Measurements from ENCODE around the gene THRA.

Gene THRA

GRCh38 chr17:40090237-40091119, 27.7 kb downstream of the THRA start:
- peaks cover 21 to 80% (median 47%) of the 10 kb centered on the region in 4 experiments for H3K36me3 ChIP-seq (ENCODE audit: control insufficient read depth in 4 of 4, insufficient read depth in 4 of 4, low read length in 3 of 4)
- DNase-seq, result no peak
- POLR2A ChIA-PET, result no interaction called here

GRCh38 chr17:40091691-40092397, 29.1 kb downstream of the THRA start:
- no peaks in the 10 kb centered on the region for H3K27me3 ChIP-seq (replicated peaks in 2 of 5; ENCODE audit: control insufficient read depth in 4 of 5, insufficient read depth in 5 of 5, low read length in 4 of 5)
- no peak overlapping the region for H3K4me3 ChIP-seq (ENCODE audit: control insufficient read depth in 1 of 7, extremely low read depth in 1 of 7, insufficient read depth in 4 of 7, low read depth in 2 of 7, low read length in 6 of 7)
- DNase-seq, result no peak
- no peaks in the 10 kb centered on the region for H3K9me3 ChIP-seq (ENCODE audit: control extremely low read depth in 1 of 5, control insufficient read depth in 4 of 5, insufficient read depth in 2 of 5, low read depth in 1 of 5, low read length in 4 of 5)
- peaks cover 14 to 79% (median 50%) of the 10 kb centered on the region in 4 experiments for H3K36me3 ChIP-seq (ENCODE audit: control insufficient read depth in 4 of 4, insufficient read depth in 4 of 4, low read length in 3 of 4)
- peaks cover 0 to 15% (median 9%) of the 10 kb centered on the region in 4 experiments for H3K4me1 ChIP-seq (ENCODE audit: control extremely low read depth in 1 of 4, control insufficient read depth in 4 of 4, insufficient read depth in 4 of 4, low read length in 3 of 4)
- WGBS (ENCODE audit: insufficient coverage), result 100% methylated on average over 7 of the region's 18 CpGs
- CTCF ChIA-PET, result interaction anchor here (1.4 kb wide), 1 partner anchor 21 kb away, joined by 3 read pairs; no protein-coding TSS in a partner anchor
- no peak overlapping the region for H3K27ac ChIP-seq (ENCODE audit: insufficient read depth in 1 of 2, low read depth in 1 of 2, low read length in 2 of 2, poor library complexity in 1 of 2, severe bottlenecking in 2 of 2)
- POLR2A ChIA-PET, result no interaction called here

More at GRCh38 chr17:40090237-40091119, 27.7 kb downstream of the THRA start:
- Histone ChIP-seq H3K4me1 (ENCODE audit: control extremely low read depth in 1 of 4, control insufficient read depth in 4 of 4, insufficient read depth in 4 of 4, low read length in 3 of 4) (peaks cover 0 to 1% (median 0%) of the 10 kb centered on the region in 4 experiments), H3K4me3 (ENCODE audit: control insufficient read depth in 1 of 7, extremely low read depth in 1 of 7, insufficient read depth in 4 of 7, low read depth in 2 of 7, low read length in 6 of 7) (no peak overlapping the region), H3K9me3 (ENCODE audit: control extremely low read depth in 1 of 5, control insufficient read depth in 4 of 5, insufficient read depth in 2 of 5, low read depth in 1 of 5, low read length in 4 of 5) (no peaks in the 10 kb centered on the region), H3K27me3 (replicated peaks in 2 of 5; ENCODE audit: control insufficient read depth in 4 of 5, insufficient read depth in 5 of 5, low read length in 4 of 5) (no peaks in the 10 kb centered on the region), H3K27ac (ENCODE audit: insufficient read depth in 1 of 2, low read depth in 1 of 2, low read length in 2 of 2, poor library complexity in 1 of 2, severe bottlenecking in 2 of 2) (no peak overlapping the region)
- CTCF ChIA-PET, result interaction anchor here (0.6 to 1.4 kb wide), 10 partner anchors 10 to 77 kb away, joined by 3 to 5 read pairs (median 3); partner anchors contain the start of gene NR1D1
- WGBS (ENCODE audit: insufficient coverage), result 98% methylated on average over 10 of the region's 14 CpGs

GRCh38 chr17:40092581-40092980, 29.8 kb downstream of the THRA start:
- DNase-seq, result no peak
- H3K27ac ChIP-seq (ENCODE audit: insufficient read depth in 1 of 2, low read depth in 1 of 2, low read length in 2 of 2, poor library complexity in 1 of 2, severe bottlenecking in 2 of 2), result no peak overlapping the region
- ChIA-PET CTCF (interaction anchor here (1.8 to 2.9 kb wide), 2 partner anchors 17 to 20 kb away, joined by 4 to 13 read pairs; no protein-coding TSS in a partner anchor), POLR2A (no interaction called here)
- H3K9me3 ChIP-seq (ENCODE audit: control extremely low read depth in 1 of 5, control insufficient read depth in 4 of 5, insufficient read depth in 2 of 5, low read depth in 1 of 5, low read length in 4 of 5), result no peaks in the 10 kb centered on the region
- no peaks in the 10 kb centered on the region for H3K27me3 ChIP-seq (replicated peaks in 2 of 5; ENCODE audit: control insufficient read depth in 4 of 5, insufficient read depth in 5 of 5, low read length in 4 of 5)
- H3K36me3 ChIP-seq (ENCODE audit: control insufficient read depth in 4 of 4, insufficient read depth in 4 of 4, low read length in 3 of 4), result peaks cover 8 to 79% (median 50%) of the 10 kb centered on the region in 4 experiments
- H3K4me1 ChIP-seq (ENCODE audit: control extremely low read depth in 1 of 4, control insufficient read depth in 4 of 4, insufficient read depth in 4 of 4, low read length in 3 of 4), result peaks cover 0 to 21% (median 13%) of the 10 kb centered on the region in 4 experiments
- WGBS (ENCODE audit: insufficient coverage), result no CpG with 5 or more reads among the region's 3 CpGs
- H3K4me3 ChIP-seq (ENCODE audit: control insufficient read depth in 1 of 7, extremely low read depth in 1 of 7, insufficient read depth in 4 of 7, low read depth in 2 of 7, low read length in 6 of 7), result no peak overlapping the region

- CTCF ChIA-PET, result interaction anchor here (0.6 to 2.9 kb wide), 6 partner anchors 8 to 78 kb away, joined by 3 to 13 read pairs (median 4); no protein-coding TSS in a partner anchor
- no peaks in the 10 kb centered on the region for H3K27me3 ChIP-seq (replicated peaks in 2 of 5; ENCODE audit: control insufficient read depth in 4 of 5, insufficient read depth in 5 of 5, low read length in 4 of 5)
- 98% methylated on average over 29 of the region's 29 CpGs for WGBS (ENCODE audit: insufficient coverage)
- peaks cover 0 to 27% (median 16%) of the 10 kb centered on the region in 4 experiments for H3K4me1 ChIP-seq (ENCODE audit: control extremely low read depth in 1 of 4, control insufficient read depth in 4 of 4, insufficient read depth in 4 of 4, low read length in 3 of 4)
- no peak overlapping the region for H3K4me3 ChIP-seq (ENCODE audit: control insufficient read depth in 1 of 7, extremely low read depth in 1 of 7, insufficient read depth in 4 of 7, low read depth in 2 of 7, low read length in 6 of 7)
- no peak for DNase-seq
- POLR2A ChIA-PET, result no interaction called here
- H3K36me3 ChIP-seq (ENCODE audit: control insufficient read depth in 4 of 4, insufficient read depth in 4 of 4, low read length in 3 of 4), result peaks cover 5 to 73% (median 50%) of the 10 kb centered on the region in 4 experiments
- H3K9me3 ChIP-seq (ENCODE audit: control extremely low read depth in 1 of 5, control insufficient read depth in 4 of 5, insufficient read depth in 2 of 5, low read depth in 1 of 5, low read length in 4 of 5), result no peaks in the 10 kb centered on the region
- H3K27ac ChIP-seq (ENCODE audit: insufficient read depth in 1 of 2, low read depth in 1 of 2, low read length in 2 of 2, poor library complexity in 1 of 2, severe bottlenecking in 2 of 2), result no peak overlapping the region
Measured at GRCh38 chr17:40093005-40093579, 30.3 kb downstream of the THRA start.

- no peaks in the 10 kb centered on the region for H3K9me3 ChIP-seq (ENCODE audit: control extremely low read depth in 1 of 5, control insufficient read depth in 4 of 5, insufficient read depth in 2 of 5, low read depth in 1 of 5, low read length in 4 of 5)
- H3K27ac ChIP-seq (ENCODE audit: insufficient read depth in 1 of 2, low read depth in 1 of 2, low read length in 2 of 2, poor library complexity in 1 of 2, severe bottlenecking in 2 of 2), result no peak overlapping the region
- no peaks in the 10 kb centered on the region for H3K27me3 ChIP-seq (replicated peaks in 2 of 5; ENCODE audit: control insufficient read depth in 4 of 5, insufficient read depth in 5 of 5, low read length in 4 of 5)
- peaks cover 3 to 33% (median 22%) of the 10 kb centered on the region in 4 experiments for H3K4me1 ChIP-seq (ENCODE audit: control extremely low read depth in 1 of 4, control insufficient read depth in 4 of 4, insufficient read depth in 4 of 4, low read length in 3 of 4)
- peaks cover 2 to 67% (median 46%) of the 10 kb centered on the region in 4 experiments for H3K36me3 ChIP-seq (ENCODE audit: control insufficient read depth in 4 of 4, insufficient read depth in 4 of 4, low read length in 3 of 4)
- no peak overlapping the region for H3K4me3 ChIP-seq (ENCODE audit: control insufficient read depth in 1 of 7, extremely low read depth in 1 of 7, insufficient read depth in 4 of 7, low read depth in 2 of 7, low read length in 6 of 7)
- no peak for DNase-seq
- 86% methylated on average over 16 of the region's 16 CpGs for WGBS (ENCODE audit: insufficient coverage)
- POLR2A ChIA-PET, result no interaction called here
- CTCF ChIA-PET, result interaction anchor here (0.6 to 2.9 kb wide), 8 partner anchors 9 to 77 kb away, joined by 3 to 13 read pairs (median 3); partner anchors contain the start of gene MED24
Measured at GRCh38 chr17:40093580-40094201, 30.9 kb downstream of the THRA start.

- peaks cover 4 to 44% (median 33%) of the 10 kb centered on the region in 4 experiments for H3K4me1 ChIP-seq (ENCODE audit: control extremely low read depth in 1 of 4, control insufficient read depth in 4 of 4, insufficient read depth in 4 of 4, low read length in 3 of 4)
- no peak overlapping the region for H3K27ac ChIP-seq (ENCODE audit: insufficient read depth in 1 of 2, low read depth in 1 of 2, low read length in 2 of 2, poor library complexity in 1 of 2, severe bottlenecking in 2 of 2)
- ChIA-PET POLR2A (no interaction called here), CTCF (interaction anchor here (1.1 to 2.9 kb wide), 5 partner anchors 14 to 41 kb away, joined by 3 to 13 read pairs (median 5); partner anchors contain the start of gene MED24)
- no peak for DNase-seq
- WGBS (ENCODE audit: insufficient coverage), result 95% methylated on average over 13 of the region's 14 CpGs
- no peaks in the 10 kb centered on the region for H3K9me3 ChIP-seq (ENCODE audit: control extremely low read depth in 1 of 5, control insufficient read depth in 4 of 5, insufficient read depth in 2 of 5, low read depth in 1 of 5, low read length in 4 of 5)
- no peak overlapping the region for H3K4me3 ChIP-seq (ENCODE audit: control insufficient read depth in 1 of 7, extremely low read depth in 1 of 7, insufficient read depth in 4 of 7, low read depth in 2 of 7, low read length in 6 of 7)
- H3K36me3 ChIP-seq (ENCODE audit: control insufficient read depth in 4 of 4, insufficient read depth in 4 of 4, low read length in 3 of 4), result peaks cover 2 to 57% (median 38%) of the 10 kb centered on the region in 4 experiments
- no peaks in the 10 kb centered on the region for H3K27me3 ChIP-seq (replicated peaks in 2 of 5; ENCODE audit: control insufficient read depth in 4 of 5, insufficient read depth in 5 of 5, low read length in 4 of 5)
Measured at GRCh38 chr17:40094874-40095273, 32.1 kb downstream of the THRA start.

All from common myeloid progenitor, CD34-positive (primary cell).